HG03558 (cell line): ENCODE measurements around the gene AIFM1.

ENCODE experiments used
- ATAC-seq: cut with Tn5 transposase; IDR thresholded peaks from one replicate; pipeline ENCODE4 v1.9.1; 2021; ENCODE audit warnings: moderate number of reproducible peaks; ENCODE audit not compliant: unreplicated experiment; ENCODE audit errors: extremely low read depth

The AIFM1 gene

DNA sequence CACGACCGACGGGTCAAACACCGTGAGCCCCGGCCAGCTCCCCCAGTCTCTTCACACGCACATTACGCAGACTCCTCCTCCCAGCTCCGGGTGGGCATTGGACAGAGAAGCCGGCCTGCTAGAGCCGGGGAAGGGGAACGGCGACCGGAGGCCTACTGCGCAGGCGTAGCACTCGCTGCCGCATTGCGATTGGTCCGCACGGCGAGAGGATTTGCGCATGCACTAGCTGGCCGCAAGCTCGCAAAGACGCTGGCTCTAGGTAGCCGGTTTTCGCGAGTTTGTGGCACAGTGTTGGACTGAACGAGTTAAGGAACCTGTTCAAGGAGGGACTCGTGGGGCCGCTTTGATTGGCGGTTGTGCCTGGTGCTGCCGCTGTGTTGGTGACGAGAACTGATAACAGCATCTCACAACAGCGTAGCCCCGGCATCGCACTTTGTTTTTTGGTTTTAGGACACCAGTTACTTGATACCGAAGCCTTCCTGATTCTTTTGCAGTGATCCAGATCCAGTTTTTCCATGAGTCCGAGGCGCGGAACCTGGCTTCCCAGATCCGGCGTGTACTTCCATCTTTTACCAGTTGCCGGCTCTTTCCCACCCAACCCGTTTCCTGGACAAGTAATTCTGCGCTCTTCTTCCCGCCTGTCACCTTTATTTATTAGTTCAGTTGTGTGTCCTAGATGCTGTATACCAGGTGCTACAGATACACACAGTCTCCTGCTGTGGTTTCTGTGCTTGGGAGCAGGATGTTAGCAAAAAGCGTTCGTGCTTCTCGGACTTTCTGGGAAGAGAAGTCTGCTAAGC is at the start of gene AIFM1:
TSS of gene AIFM1 (minus strand) at position 139 of the 800 bp plus-strand sequence. CDS start 185 bp downstream, outside the sequence.
- peak; percentile 83 for ATAC-seq

DNA sequence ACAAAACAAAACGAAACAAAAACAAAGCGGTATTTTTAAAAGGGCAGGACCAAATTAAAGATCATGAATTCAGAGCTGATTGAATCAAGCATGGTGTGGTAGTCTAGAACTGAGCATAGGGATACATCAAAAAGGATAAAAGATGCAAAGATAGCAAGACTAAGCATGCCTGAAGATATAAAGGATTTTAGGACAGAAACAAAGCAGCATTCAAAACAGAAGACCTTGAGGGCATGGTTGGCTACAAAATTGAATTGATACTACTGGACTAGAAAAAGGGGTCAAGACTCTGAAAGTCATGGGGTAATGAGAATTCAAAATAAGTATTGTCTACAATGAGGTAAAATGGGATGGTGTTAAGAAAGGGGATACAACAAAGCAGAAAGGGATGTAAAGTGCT is 47.7 kb upstream of the AIFM1 start:
- ATAC-seq, result no peak

DNA sequence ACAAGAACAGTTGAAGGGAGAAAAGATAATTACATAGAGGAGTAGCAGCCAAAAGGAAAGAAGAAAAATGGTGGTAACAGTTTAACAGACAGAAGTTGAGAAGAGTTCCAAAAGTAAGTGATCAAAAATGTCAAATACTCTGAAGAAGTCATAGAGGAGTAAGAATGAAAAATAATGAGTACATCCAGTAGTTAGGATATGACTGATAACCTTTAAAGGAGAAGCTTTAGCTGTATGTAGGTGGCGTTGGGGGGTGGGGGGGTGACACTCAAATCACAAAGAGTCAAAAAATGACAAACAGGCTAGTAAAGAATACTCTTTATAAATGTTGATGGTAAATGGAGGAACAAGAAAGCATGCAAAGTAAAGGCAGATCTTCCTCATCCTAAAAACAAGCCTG is 46.7 kb upstream of the AIFM1 start:
- no peak for ATAC-seq

DNA sequence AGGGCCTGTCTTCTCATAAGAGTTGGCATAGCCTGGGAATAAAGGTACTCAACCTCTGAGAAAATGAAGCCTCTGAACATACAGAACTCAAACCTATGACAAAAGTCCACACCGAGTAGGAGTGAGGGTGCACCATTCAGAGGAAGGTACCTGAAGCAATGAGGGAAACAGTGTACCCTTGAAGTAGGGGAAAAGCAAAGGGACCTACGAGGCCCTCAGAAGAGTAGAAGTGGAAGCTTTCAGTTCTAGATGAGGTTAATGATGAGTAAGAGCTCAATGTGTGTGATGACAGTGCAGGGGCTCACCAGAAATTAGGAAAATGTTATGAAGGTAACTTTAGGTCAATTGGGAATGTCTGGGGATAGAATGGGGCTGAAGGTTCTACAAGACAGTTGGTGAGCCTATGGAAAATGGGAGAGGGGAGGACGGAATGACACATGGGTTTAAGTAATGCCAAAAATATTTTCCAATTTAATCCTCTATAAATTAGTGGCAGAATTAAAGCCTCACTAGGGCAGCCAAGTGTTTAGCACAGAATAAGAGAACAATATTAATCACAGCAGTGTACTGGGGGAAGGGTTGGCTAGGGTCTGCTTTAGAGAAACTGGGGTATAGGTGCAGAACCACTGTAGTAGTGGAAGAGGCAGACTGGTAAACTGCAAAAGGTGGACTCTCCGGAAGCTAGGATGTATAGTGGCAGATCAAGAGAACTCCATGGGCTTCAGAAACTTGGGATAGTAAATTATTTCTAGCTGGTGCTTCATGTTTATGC is 46.0 kb upstream of the AIFM1 start:
- ATAC-seq, result no peak

DNA sequence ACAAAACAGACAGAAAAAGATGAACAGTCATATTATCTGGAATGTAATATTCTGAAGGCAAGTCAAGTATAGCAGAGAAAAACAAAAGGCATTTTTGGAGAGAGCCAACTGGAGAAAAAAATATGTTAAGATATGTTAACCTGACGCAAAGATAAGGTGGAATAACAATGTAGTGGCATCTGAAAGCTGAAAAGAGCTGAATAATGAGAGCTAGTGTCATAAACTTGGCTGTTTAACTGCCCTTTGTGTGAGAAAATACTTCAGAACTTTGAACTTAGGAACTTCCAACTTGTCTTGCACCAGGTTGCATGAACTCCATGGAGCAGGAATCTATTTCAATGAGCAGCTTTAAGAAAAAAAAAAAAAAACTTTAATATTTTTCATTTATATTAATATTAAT is 39.0 kb upstream of the AIFM1 start:
- ATAC-seq, result no peak

DNA sequence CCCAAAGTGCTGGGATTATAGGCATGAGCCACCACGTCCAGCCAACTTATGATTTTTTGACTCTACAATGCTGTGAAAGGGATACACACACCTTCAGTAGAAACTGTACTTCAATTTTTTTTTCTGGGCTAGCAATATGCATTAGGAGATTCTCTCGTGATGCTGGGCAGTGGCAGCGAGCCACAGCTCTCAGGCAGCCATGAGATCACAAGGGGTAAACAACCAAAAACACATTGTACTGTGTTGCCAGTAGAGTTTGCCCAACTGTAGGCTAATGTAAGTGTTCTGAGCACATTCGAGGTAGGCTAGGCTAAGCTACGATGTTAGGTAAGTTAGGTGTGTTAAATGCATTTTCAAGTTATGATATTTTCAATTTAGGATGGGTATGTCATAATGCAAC is 31.8 kb upstream of the AIFM1 start:
- no peak for ATAC-seq

DNA sequence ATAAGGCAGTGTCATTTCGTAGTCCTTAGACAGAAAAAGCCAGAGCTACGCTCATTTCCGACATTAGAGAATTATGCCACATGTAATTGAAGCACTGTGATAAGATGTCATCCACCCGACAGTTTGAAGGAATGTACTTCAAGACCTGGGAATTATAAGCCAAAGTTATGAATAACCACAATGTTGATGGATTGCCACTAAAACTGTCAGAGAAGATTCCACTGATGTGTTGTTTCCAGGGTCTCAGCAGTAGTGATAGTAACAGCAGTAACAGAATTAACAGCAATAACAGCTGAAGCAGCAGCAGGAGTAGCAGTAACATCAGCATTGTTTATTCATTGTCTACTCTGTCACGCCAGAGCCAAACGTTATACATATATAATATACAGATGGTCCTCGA is 30.8 kb upstream of the AIFM1 start:
- no peak for ATAC-seq

DNA sequence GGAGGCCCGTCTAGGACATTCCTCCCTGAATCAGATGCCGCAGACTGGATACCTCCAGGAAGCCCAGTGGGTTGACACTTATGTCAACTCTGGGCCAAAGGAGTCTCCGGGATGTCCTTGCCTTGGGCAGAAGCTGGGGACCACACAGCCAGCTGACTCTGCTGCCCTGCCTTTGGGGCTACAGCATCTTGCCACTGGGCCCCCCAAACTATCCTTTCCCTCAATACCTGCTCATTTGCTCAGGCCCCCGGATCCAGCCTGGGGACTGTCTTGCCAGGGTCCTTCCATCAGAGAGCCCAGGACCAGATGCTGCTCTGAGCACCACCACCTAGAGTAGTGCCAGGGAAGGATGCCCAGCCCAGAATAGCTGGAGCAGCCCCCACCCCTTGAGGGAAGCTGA is 25.2 kb upstream of the AIFM1 start:
- ATAC-seq, result no peak

DNA sequence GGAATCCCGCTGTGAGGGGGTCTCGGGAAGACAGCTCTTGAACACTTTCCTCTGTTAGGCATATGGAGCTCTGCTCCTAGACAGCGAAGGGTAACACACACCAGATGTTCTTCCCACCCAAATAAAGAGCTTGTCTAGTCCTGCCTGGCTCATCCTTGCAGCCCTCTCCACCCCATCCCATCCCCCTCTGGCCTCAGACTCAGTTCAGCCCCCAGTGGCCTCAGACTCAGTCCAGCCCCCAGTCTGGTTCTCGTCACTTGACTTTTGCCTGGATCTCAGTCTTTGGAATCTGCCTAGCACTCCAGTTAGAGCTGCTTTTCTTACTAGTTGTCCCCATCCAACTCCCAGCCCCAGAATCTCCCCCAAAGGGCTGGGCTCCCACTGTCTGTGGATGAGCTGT is 21.0 kb upstream of the AIFM1 start:
- no peak for ATAC-seq

DNA sequence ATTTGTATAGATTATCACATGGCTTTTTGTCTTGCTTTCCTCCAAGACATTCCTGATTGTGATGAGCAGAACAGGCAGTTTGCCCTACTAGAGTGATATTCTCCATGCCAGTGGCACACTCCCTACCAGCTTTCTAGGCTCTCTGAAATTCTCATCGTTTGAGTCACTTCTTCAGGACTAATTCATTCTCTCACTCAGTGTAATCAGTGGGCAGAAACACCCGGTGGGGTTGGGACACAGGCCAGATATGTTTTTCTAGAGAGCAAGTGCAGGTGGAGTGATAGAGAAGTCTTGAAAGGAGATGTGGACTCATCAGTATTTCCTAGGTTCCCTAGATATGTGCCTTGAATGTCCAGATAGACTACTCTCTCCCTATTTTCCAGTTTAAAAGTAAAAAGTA is 19.2 kb upstream of the AIFM1 start:
- ATAC-seq, result no peak

DNA sequence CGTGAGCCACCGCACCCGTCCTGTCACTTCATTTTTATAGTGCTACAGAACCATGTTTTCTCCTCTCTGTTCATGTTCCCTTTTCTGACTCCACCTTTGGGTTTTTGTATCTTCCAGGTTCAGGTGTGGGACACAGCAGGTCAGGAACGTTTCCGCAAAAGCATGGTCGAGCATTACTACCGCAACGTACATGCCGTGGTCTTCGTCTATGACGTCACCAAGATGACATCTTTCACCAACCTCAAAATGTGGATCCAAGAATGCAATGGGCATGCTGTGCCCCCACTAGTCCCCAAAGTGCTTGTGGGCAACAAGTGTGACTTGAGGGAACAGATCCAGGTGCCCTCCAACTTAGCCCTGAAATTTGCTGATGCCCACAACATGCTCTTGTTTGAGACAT is 18.5 kb upstream of the AIFM1 start:
- ATAC-seq, result no peak

DNA sequence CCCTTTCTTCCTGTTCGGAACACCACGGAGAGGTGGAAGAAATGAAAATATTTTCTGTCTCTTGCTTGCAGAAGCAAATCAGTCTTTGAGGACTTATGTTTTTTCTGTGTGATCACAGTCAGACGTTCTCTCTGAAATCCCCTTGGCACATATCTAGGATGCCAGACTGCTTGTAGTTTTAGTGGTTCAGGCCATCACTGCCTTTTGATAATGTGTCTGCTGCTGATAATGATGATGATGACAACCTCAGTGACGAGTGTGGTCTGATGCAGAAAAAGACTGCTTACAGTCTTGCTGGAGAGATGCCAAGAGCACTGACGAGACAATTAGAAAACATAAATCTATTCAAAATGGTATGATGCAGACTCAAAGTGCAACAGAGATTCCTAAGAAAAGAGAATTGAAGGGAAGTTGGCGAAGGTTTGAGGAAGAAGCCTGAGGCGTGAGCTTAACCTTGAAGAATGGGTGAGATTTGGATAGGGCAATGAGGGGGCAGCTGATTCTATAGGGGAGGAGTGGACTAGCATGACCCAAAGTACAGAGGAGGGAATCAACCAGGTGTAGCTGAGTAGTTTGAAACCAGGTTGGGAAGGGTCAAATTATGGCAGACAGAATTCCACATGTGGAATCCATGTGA is 14.1 kb upstream of the AIFM1 start:
- no peak for ATAC-seq

DNA sequence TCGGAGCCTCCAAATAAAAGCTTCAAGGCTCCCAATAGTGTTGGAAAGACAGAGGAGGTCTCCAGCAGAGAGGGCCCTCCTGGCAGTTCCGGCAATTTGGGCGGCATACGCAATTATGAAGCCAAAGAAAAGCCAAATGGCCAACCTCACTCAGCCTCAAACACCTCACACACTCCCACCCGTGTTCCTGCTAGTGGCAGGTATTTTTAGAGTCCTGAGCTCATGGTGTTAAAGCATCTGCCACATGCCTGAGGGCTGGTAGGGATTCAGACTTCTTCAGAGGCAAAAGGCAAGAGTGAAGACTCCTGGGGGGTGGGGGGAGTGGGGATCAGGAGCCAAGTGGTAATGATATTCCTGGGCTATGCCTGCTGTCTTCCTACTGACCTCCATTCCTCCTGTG is 13.5 kb upstream of the AIFM1 start:
- ATAC-seq, result no peak

DNA sequence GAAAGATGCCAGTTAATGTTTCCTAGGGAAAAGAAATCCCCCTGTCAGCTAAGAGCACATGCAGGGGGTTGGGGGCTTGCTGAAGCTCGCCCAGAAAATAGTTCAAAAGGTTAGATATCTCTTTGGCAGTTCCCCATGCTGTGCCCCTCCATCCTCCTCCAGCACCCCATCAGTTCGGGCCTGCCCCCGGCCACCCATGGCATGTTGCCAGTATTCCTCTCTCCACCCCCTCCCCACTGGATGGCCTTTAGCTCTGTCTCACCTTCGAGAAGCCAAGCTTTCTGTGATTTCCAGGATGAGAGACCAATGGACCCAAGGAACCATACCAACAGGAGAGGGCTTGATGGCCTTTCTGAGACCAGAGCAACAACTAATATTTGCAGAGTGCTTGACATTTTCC is 11.3 kb upstream of the AIFM1 start:
- ATAC-seq, result no peak

DNA sequence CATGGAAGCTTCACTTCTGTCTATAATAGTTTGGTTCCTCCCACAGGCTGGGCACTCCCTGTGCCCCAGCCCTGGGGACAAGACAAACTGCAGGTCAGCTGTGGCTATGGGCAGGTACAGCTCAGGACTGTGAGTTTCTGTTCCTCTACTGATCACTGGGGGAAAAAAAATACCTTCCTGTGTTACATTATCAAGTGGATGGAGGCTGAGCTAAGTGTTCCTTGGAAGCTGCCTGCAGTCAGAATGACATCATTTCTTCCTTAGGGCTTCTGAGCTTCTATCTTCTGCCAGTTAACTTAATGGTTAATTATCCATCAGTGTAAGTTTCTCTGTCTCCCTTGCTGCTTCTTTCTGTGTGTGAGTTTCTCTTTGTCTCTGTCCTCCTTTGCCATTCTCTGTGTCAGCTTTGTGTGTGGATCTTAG is 10.7 kb upstream of the AIFM1 start:
- ATAC-seq, result peak; percentile 55

DNA sequence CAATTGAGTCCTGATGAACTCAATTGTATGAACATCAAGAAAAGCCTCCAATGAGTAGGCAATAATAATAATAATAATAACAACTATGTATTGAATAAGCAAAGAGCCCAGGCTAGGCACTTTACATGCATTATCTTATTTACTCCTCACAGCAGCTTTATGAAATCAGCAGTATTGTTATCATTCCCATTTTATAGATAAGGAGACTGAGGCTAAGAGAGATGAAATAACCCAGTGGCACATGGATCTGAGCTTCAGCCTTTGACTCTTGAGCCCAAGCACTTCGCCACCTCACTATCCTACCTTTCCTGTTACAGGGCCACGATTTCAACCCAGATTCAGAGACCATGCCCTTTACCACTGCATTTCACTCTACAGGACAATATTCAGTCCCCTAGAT is 9.3 kb upstream of the AIFM1 start:
- no peak for ATAC-seq

DNA sequence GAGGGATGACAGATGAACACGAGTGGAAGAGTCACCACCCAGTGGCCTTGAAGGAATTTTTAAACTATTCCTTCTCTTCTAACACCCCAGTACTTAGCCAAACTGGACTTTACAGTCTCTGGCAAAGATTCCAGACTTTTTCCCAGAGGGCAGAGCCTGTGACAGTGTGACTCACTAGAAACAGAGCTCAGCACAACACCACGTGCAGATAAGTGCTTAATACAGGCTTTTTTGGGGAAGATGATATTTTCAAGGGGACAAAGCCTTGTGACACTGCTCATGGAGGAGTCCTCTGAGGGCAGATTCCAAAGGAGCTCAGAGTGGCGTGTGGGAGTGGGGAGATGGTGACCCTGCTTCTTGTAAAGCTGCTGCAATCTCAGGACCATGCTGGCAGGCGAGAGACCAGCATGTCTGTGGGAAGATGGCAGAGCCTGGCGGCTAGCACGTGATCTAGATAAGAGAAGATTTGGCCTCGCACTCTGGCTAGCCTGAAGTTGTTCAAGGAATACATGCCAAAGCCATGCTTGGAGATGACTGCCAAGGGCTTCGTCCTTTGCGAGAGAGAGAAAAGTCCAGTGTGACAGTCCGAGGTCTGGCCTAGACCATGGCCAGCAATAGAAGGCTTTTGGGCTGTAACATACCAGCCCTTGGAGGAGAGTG is 8.5 kb upstream of the AIFM1 start:
- no peak for ATAC-seq

DNA sequence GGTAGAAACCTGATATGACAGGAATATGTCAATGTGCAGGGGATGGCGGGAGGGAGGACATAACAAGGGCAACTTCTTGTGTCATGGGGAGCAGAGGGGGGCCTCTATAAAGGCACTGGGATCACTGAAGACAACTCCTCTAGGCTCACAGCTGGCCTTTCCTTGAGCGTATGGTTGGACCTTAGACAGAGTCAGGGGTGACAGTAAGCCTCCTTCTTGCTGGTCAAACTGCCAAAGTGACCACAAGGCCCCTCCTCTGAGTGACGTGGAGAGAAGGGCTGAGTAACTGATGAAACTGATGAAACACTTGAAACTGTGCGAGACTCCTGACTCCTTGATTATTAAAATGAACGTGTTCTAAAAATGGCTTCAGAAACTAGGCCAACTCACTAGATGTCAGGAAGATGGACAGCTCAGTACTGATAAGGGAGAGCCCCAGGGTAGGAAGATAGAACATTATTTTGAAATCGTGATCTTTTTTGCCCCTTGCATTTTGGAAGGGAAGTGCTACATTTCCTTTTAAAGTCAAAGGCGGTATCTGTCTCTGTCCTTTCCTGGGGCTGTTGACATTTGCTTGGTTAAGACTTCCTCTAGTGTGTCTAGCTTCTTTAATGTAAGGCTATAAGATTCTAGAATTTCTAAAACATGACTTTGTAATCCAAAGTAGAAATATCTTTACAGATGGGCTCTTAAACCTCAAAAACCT is 7.7 kb upstream of the AIFM1 start:
- no peak for ATAC-seq

DNA sequence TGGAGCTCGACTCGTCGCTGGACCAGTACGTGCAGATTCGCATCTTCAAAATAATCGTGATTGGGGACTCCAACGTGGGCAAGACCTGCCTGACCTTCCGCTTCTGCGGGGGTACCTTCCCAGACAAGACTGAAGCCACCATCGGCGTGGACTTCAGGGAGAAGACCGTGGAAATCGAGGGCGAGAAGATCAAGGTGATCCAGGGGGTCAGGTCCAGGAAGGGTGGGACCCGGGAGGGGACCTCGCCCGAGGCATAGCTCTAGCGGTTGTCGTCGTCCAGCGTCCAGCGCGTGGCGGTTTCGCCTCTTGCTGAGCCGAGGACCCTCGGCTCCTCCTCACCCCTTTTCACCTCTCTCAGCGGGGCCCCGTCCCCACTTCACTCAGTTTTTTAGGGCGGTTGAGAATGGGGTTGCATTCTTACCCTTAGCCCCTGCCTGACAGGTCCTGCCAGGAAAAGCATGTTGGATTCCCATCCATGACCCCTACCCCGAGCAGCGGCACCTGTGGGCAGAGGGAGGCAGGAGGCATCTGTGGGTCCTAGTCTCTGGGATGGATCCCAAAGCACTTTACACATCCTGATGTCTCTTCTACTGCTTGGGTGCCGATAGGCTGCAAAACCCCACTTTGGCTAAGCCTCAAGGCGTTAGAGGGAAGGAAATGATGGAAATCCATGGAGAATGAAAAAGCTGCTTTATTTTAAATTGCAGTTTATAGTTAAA is 6.6 kb upstream of the AIFM1 start:
- ATAC-seq, result no peak
